Heart left ventricle (tissue), 16 donors: ENCODE measurements around the gene ZNF483. TPM values are rescaled to one million over a fixed set of nuclear protein-coding genes. Genes with fewer than 3 reads are reported as not detected.

ENCODE experiments used
- ATAC-seq, 4 donors: fragments of 200-7000 bp; cut with Tn5 transposase; one replicate each; pipeline ENCODE4 v1.9.1; 2020 to 2022; ENCODE audit warnings: moderate library complexity in 4 of 4, mild to moderate bottlenecking in 3 of 4, moderate number of reproducible peaks in 1 of 4
- DNase-seq, 5 donors: peaks; one replicate each; pipeline ENCODE4 v3.0.0-alpha.2; 2020
- H3K27ac ChIP-seq, 12 donors: fragments of 200-600 bp; sonication (generic) in 4 of 12; one replicate each; pipeline versions ENCODE4 v1.5.0 to v1.8.0; 2016 to 2022; ENCODE audit warnings: mild to moderate bottlenecking in 2 of 12
- H3K27me3 ChIP-seq, 9 donors: fragments of 200-600 bp; sonication (generic) in 2 of 9; one replicate each; pipeline versions ENCODE4 v1.5.1 to v1.8.0; 2016 to 2022; ENCODE audit warnings: mild to moderate bottlenecking in 3 of 9
- H3K36me3 ChIP-seq, 9 donors: fragments of 200-600 bp; sonication (generic) in 2 of 9; one replicate each; pipeline versions ENCODE4 v1.5.0 to v1.8.0; 2018 to 2022; ENCODE audit warnings: mild to moderate bottlenecking in 2 of 9
- H3K4me1 ChIP-seq, 12 donors: fragments of 200-600 bp; sonication (generic) in 4 of 12; one replicate each; pipeline versions ENCODE4 v1.5.0 to v1.8.0; 2016 to 2022; ENCODE audit warnings: mild to moderate bottlenecking in 3 of 12
- H3K4me3 ChIP-seq, 12 donors: fragments of 200-600 bp; sonication (generic) in 4 of 12; one replicate each; pipeline versions ENCODE4 v1.5.0 to v1.8.0; 2017 to 2022; ENCODE audit warnings: mild to moderate bottlenecking in 9 of 12, moderate library complexity in 4 of 12
- H3K9me3 ChIP-seq, 12 donors: fragments of 200-600 bp; sonication (generic) in 4 of 12; one replicate each; pipeline versions ENCODE4 v1.5.0 to v1.8.0; 2016 to 2022; ENCODE audit warnings: mild to moderate bottlenecking in 1 of 12
- POLR2A ChIP-seq, 2 donors: fragments of 450-650 bp; IDR thresholded peaks; one replicate each; pipeline ENCODE4 v1.6.1; 2017; ENCODE audit warnings: antibody characterized with exemption in 2 of 2, mild to moderate bottlenecking in 2 of 2, moderate library complexity in 2 of 2
- WGBS, 4 donors: extraction: QIAGEN DNeasy Blood & Tissue Kit in 2 of 4; methylation state at CpG; one replicate each; pipeline versions ENCODE4 v1.1.5 to v1.1.7; 2013 to 2018; 5-methylcytosine and 5-hydroxymethylcytosine counted together
- intact Hi-C, 10 donors: fragments of 100-400 bp; cut with DNase I; formaldehyde crosslinking; loops; one replicate each; pipeline versions ENCODE4 v1.11.1 to v1.14.2; 2022
- polyA plus RNA-seq, 2 donors: library from polyadenylated mRNA; stranded (reverse); fragments of 200-250 nt; gene quantifications; one replicate each; pipeline ENCODE4 v1.2.3, GENCODE V29; 2013
- total RNA-seq, 9 donors: library from RNA; depleted of rRNA in 2 of 9; stranded (reverse); fragments of >200 nt in 2 of 9; fragmentation: NEBNext Ultra II Directional in 3 of 9; extraction: Animal tissue kit (Norgen Biotek cat#: 25700) in 3 of 9; gene quantifications; one replicate each; pipeline versions ENCODE4 v1.1.0 to v1.2.4, GENCODE V29; 2016 to 2023
- TF ChIP-seq, protein P1 (sequence below), 12 donors: fragments of 200-600 bp; sonication (generic) in 4 of 12; IDR thresholded peaks; one replicate each; pipeline versions ENCODE4 v1.5.0 to v1.8.0; 2018 to 2022; ENCODE audit warnings: antibody characterized with exemption in 12 of 12, mild to moderate bottlenecking in 5 of 12
- donor health status: ischemic (EF 13 %, LVEDD 7.1; RV severe dilation, severe dysfunction).
- donor health status: healthy with polysubstance abuse.
- donor health status: DM: no; HTN: yes; CAD: no.
- donor health status: DM: no; HTN: no; CAD: no.
- donor health status: ischemic (EF 25% LVEDD 6.9; RV normal size, moderate dysfunction).
- donor health status: ischemic (EF 25% LVEDD 5.7; RV mildly dilated, moderate dysfunction).
- donor health status: healthy.
- donor health status: DM: yes; HTN: yes; CAD: no.
- donor health status: ischemic (EF 35%, LVEDD 5.7; RV mildly dilated, moderate dysfunction).
- donor health status: nonischemic (EF 11% LVEDD 7.7; RV severe dilation, severe dysfunction).
- donor health status: DM: yes; HTN: yes; CAD: no.
- donor health status: PGD.
- donor health status: ischemic (EF 29% LVEDD 5.4; RV normal size, mild dysfunction).
- donor health status: nonischemic (EF 23%, LVEDD 6.1; RV moderate dilation, normal function).

ZNF483 gene
- total and polyA plus RNA-seq, 11 donors: 0.22 to 13.9 (median 5.2) TPM

DNA sequence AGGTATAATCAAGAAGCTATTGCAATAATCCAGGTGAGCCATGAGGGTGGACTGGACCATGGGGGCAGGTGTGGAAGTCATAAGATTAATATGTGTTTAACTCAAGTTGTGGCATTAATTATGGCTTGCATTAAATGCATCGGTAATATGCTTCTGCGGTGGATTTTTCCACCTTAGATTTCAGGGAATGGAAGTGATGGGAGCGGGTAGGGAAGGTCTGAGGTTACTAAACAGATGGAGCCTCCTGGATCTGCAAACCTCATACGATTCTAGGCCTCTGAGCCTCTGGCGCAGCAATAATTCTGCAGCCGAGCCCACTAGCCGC is 286 bp upstream of the ZNF483 start:
- WGBS, 4 donors: 25 to 40% (median 35%) methylated on average over 6 to 7 of the region's 7 CpGs
- intact Hi-C loops: loop anchor here in 2 of 10 donors (2.0 to 10.0 kb wide), 4 partner anchors 40 to 80 kb away; partner anchors contain the start of gene ECPAS (in 1 of the 2)
- no peak for DNase-seq
- H3K4me1 ChIP-seq: peaks cover 0 to 14% (median 6%) of the 10 kb centered on the region in 12 donors
- no peak for ATAC-seq
- no peaks in the 10 kb centered on the region for H3K9me3 ChIP-seq
- peak overlapping the region in 11 of 12 donors; percentile 73 to 98 (median 90) for H3K4me3 ChIP-seq
- peak overlapping the region in 2 of 12 donors; percentile 60 to 72 for H3K27ac ChIP-seq
- peaks cover 0 to 9% (median 0%) of the 10 kb centered on the region in 9 donors for H3K27me3 ChIP-seq
- TF ChIP-seq, protein P1, sequence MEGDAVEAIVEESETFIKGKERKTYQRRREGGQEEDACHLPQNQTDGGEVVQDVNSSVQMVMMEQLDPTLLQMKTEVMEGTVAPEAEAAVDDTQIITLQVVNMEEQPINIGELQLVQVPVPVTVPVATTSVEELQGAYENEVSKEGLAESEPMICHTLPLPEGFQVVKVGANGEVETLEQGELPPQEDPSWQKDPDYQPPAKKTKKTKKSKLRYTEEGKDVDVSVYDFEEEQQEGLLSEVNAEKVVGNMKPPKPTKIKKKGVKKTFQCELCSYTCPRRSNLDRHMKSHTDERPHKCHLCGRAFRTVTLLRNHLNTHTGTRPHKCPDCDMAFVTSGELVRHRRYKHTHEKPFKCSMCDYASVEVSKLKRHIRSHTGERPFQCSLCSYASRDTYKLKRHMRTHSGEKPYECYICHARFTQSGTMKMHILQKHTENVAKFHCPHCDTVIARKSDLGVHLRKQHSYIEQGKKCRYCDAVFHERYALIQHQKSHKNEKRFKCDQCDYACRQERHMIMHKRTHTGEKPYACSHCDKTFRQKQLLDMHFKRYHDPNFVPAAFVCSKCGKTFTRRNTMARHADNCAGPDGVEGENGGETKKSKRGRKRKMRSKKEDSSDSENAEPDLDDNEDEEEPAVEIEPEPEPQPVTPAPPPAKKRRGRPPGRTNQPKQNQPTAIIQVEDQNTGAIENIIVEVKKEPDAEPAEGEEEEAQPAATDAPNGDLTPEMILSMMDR (IDR thresholded peaks at IDR 0.05): no peak
- peaks cover 0 to 25% (median 4%) of the 10 kb centered on the region in 9 donors for H3K36me3 ChIP-seq

DNA sequence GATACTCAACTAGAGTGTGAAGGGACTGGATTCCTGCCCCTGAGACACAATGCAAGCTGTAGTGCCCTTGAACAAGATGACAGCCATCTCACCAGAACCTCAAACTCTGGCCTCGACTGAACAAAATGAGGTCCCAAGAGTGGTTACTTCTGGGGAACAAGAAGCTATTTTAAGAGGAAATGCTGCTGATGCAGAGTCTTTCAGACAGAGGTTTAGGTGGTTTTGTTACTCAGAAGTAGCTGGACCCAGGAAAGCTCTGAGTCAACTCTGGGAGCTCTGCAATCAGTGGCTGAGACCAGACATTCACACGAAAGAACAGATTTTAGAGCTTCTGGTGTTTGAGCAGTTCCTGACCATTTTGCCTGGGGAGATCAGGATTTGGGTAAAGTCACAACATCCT is 2.4 kb downstream of the ZNF483 start:
- H3K4me3 ChIP-seq: no peak overlapping the region
- TF ChIP-seq, protein P1 (IDR thresholded peaks at IDR 0.05): no peak
- no peak for TF ChIP-seq POLR2A (IDR thresholded peaks at IDR 0.05)
- H3K27ac ChIP-seq: no peak overlapping the region
- peaks cover 0 to 2% (median 0%) of the 10 kb centered on the region in 12 donors for H3K9me3 ChIP-seq
- H3K36me3 ChIP-seq: peaks cover 0 to 49% (median 4%) of the 10 kb centered on the region in 9 donors
- DNase-seq: no peak
- H3K27me3 ChIP-seq: peaks cover 0 to 9% (median 0%) of the 10 kb centered on the region in 9 donors
- H3K4me1 ChIP-seq: peaks cover 0 to 14% (median 6%) of the 10 kb centered on the region in 12 donors
- intact Hi-C loops: loop anchor here in 1 of 10 donors (5.0 to 10.0 kb wide), 2 partner anchors 40 to 83 kb away; no protein-coding TSS in a partner anchor
- 91 to 97% (median 92%) methylated on average over 2 of the region's 2 CpGs for WGBS, 4 donors
- no peak for ATAC-seq

DNA sequence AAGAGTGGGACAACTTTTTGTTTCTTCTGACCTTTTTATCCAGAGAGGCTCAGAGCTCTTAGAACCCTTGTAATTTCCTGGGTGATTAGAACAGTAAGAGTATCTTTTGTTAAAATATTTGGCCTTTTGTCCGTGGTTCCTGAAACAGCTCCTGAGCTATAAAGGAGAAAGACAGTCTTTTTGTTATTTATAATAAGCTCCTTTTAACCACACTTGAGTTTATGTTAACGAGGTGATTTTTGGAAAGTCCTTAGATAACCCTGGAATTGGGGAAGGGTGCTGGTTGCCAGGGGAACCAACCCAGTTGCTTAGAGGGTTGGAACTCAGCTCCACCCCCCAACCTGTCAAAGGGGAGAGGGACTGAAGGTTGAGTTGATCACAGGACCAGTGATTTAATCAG is 4.8 kb downstream of the ZNF483 start:
- intact Hi-C loops: loop anchor here in 1 of 10 donors (5.0 to 10.0 kb wide), 2 partner anchors 38 to 85 kb away; no protein-coding TSS in a partner anchor
- no peak for TF ChIP-seq POLR2A (IDR thresholded peaks at IDR 0.05)
- TF ChIP-seq, protein P1 (IDR thresholded peaks at IDR 0.05): no peak
- Histone ChIP-seq H3K4me1 (peaks cover 0 to 14% (median 6%) of the 10 kb centered on the region in 12 donors), H3K27me3 (peaks cover 0 to 9% (median 0%) of the 10 kb centered on the region in 9 donors), H3K36me3 (peaks cover 4 to 73% (median 20%) of the 10 kb centered on the region in 9 donors), H3K27ac (no peak overlapping the region), H3K9me3 (peaks cover 0 to 26% (median 7%) of the 10 kb centered on the region in 12 donors), H3K4me3 (no peak overlapping the region)
- DNase-seq (no peak), ATAC-seq (no peak)
- 21 to 46% (median 30%) methylated on average over 2 of the region's 2 CpGs for WGBS, 4 donors

DNA sequence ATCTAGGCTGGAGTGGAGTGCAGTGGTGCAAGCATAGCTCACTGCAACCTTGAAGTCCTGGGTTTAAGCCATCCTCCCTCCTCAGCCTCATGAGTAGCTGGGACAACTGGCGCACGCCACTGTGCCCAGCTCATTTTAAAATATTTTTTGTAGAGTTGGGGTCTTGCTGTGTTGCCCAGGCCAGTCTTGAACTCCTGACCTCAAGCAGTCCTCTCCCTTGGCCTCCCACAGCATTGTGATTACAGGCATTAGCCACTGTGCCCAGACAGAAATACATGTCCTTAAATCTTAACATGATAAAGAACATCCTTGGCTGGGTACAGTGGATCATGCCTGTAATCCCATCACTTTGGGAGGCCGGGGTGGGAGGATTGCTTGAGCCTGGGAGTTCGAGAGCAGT is 6.7 kb downstream of the ZNF483 start:
- Histone ChIP-seq H3K9me3 (peaks cover 0 to 45% (median 20%) of the 10 kb centered on the region in 12 donors), H3K27me3 (no peaks in the 10 kb centered on the region), H3K36me3 (peaks cover 7 to 93% (median 40%) of the 10 kb centered on the region in 9 donors), H3K4me3 (no peak overlapping the region), H3K27ac (no peak overlapping the region), H3K4me1 (peaks cover 0 to 4% (median 0%) of the 10 kb centered on the region in 12 donors)
- ATAC-seq (no peak), DNase-seq (no peak)
- TF ChIP-seq, protein P1 (IDR thresholded peaks at IDR 0.05): no peak
- TF ChIP-seq POLR2A (IDR thresholded peaks at IDR 0.05): no peak
- WGBS, 4 donors: 87 to 100% (median 97%) methylated on average over 4 of the region's 4 CpGs
- intact Hi-C loops: no loop called here
